MCF 10A (cell line): ENCODE results near the gene GPC3. TPM values are rescaled to one million over a fixed set of nuclear protein-coding genes. Genes with fewer than 3 reads are reported as not detected.

Experiments
- BruUV-seq: library from RNA; stranded (reverse); fragments of 400-500 nt; replicated peaks from 2 replicates; lab custom pipeline; 2021; lab: Mats Ljungman, UMichigan
- CTCF ChIA-PET: fragments of 300-600 bp; sonication (Branson Sonifier 250); formaldehyde crosslinking; extraction: SDS; loops from one replicate; lab custom pipeline; 2021; ENCODE audit warnings: antibody characterized with exemption, inconsistent platforms; lab: Yijun Ruan, JAX
- POLR2A ChIA-PET: fragments of 300-600, 350-650 bp; sonication (Branson Sonifier 250); formaldehyde crosslinking; extraction: SDS; loops from one replicate; lab custom pipeline; 2020; ENCODE audit warnings: antibody characterized with exemption, inconsistent platforms; lab: Yijun Ruan, JAX
- DNase-seq: peaks from one replicate; pipeline ENCODE4 v3.0.0-alpha.2; 2018; ENCODE audit not compliant: unreplicated experiment
- H3K27ac Mint-ChIP-seq: one replicate; pipeline ENCODE4 v1.8.0; 2022; ENCODE audit warnings: mild to moderate bottlenecking, low read depth, mixed read lengths; ENCODE audit not compliant: unreplicated experiment
- H3K27me3 Mint-ChIP-seq: one replicate; pipeline ENCODE4 v1.8.0; 2022; ENCODE audit warnings: mixed read lengths; ENCODE audit not compliant: insufficient read depth, unreplicated experiment
- H3K36me3 Mint-ChIP-seq: one replicate; pipeline ENCODE4 v1.8.0; 2022; ENCODE audit warnings: mild to moderate bottlenecking, moderate library complexity, mixed read lengths; ENCODE audit not compliant: insufficient read depth, unreplicated experiment
- H3K4me1 Mint-ChIP-seq: one replicate; pipeline ENCODE4 v1.8.0; 2022; ENCODE audit warnings: mixed read lengths; ENCODE audit not compliant: insufficient read depth, unreplicated experiment
- H3K4me3 Mint-ChIP-seq: one replicate; pipeline ENCODE4 v1.8.0; 2022; ENCODE audit warnings: mild to moderate bottlenecking, moderate library complexity, mixed read lengths; ENCODE audit not compliant: unreplicated experiment
- H3K9me3 Mint-ChIP-seq: one replicate; pipeline ENCODE4 v1.8.0; 2022; ENCODE audit warnings: mixed read lengths; ENCODE audit not compliant: unreplicated experiment
- intact Hi-C: fragments of 100-400 bp; cut with micrococcal nuclease; formaldehyde crosslinking; loops from 2 replicates; pipeline ENCODE4 v1.14.1; 2022
- total RNA-seq: library from RNA; stranded (reverse); gene quantifications from 2 replicates; pipeline ENCODE4 v1.2.3, GENCODE V29; 2022
- TF ChIP-seq, protein P1 (sequence below): fragments of 200-600 bp; IDR thresholded peaks from one replicate; pipeline ENCODE4 v1.8.0; 2022; ENCODE audit warnings: antibody characterized with exemption, mild to moderate bottlenecking; ENCODE audit not compliant: unreplicated experiment

Gene GPC3
- total RNA-seq, 1 experiment from 2014 or later = 0.37 TPM

DNA sequence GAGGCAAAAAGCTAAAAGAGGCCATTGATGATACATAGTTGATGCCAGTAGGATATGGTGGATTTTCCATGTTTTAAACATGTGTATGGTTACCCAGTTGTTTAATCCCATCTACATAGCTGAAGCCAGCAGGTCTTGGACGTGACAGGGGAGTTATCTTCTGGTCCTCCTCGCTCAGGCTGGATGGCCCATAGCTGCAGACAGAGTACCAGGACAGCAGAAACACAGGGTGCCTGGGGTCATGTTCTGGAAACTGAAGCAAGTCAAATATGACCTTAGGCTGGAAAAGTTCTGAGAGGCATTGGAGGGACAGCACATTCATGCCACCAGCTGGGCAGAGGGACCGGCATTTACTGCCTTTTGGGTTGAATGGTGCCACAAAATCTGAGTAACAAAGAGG lies 452.1 kb downstream of the GPC3 start:
- peaks cover 47% of the 10 kb centered on the region for H3K27me3 Mint-ChIP-seq
- BruUV-seq = no TSS peak
- intact Hi-C loops = no loop called here
- H3K27ac Mint-ChIP-seq = no peak overlapping the region
- POLR2A ChIA-PET = no interaction called here
- no peaks in the 10 kb centered on the region for H3K36me3 Mint-ChIP-seq
- TF ChIP-seq, protein P1, sequence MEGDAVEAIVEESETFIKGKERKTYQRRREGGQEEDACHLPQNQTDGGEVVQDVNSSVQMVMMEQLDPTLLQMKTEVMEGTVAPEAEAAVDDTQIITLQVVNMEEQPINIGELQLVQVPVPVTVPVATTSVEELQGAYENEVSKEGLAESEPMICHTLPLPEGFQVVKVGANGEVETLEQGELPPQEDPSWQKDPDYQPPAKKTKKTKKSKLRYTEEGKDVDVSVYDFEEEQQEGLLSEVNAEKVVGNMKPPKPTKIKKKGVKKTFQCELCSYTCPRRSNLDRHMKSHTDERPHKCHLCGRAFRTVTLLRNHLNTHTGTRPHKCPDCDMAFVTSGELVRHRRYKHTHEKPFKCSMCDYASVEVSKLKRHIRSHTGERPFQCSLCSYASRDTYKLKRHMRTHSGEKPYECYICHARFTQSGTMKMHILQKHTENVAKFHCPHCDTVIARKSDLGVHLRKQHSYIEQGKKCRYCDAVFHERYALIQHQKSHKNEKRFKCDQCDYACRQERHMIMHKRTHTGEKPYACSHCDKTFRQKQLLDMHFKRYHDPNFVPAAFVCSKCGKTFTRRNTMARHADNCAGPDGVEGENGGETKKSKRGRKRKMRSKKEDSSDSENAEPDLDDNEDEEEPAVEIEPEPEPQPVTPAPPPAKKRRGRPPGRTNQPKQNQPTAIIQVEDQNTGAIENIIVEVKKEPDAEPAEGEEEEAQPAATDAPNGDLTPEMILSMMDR = no peak
- H3K4me1 Mint-ChIP-seq = no peaks in the 10 kb centered on the region
- CTCF ChIA-PET = no interaction called here
- no peak overlapping the region for H3K4me3 Mint-ChIP-seq
- DNase-seq = no peak
- no peaks in the 10 kb centered on the region for H3K9me3 Mint-ChIP-seq

DNA sequence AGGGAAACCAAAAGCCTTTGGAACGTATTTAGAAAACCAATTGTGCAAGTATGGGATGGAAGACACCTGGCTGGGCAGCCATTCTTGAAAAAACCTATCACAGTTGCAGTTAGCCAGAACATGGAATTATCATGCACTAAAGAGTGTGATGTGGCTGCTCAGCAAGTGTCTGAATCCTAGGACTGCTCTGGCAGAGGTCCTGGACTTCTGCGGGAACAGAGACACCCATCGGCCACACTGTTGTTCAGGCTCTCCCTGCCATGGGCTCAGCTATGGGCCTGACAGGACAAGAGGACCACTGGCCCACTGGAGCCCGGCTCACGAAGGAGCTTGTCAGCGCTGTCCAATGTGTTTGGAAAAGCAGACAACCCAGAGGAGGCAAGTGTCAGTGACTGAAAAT lies 454.4 kb downstream of the GPC3 start:
- H3K9me3 Mint-ChIP-seq = no peaks in the 10 kb centered on the region
- no peak overlapping the region for H3K27ac Mint-ChIP-seq
- ChIA-PET CTCF (interaction anchor here (0.6 kb wide), 2 partner anchors 740 to 866 kb away, joined by 3 read pairs; no protein-coding TSS in a partner anchor), POLR2A (no interaction called here)
- TF ChIP-seq, protein P1 = no peak
- no peaks in the 10 kb centered on the region for H3K36me3 Mint-ChIP-seq
- intact Hi-C loops = no loop called here
- peaks cover 37% of the 10 kb centered on the region for H3K27me3 Mint-ChIP-seq
- no peaks in the 10 kb centered on the region for H3K4me1 Mint-ChIP-seq
- DNase-seq = no peak
- BruUV-seq = no TSS peak
- H3K4me3 Mint-ChIP-seq = no peak overlapping the region

DNA sequence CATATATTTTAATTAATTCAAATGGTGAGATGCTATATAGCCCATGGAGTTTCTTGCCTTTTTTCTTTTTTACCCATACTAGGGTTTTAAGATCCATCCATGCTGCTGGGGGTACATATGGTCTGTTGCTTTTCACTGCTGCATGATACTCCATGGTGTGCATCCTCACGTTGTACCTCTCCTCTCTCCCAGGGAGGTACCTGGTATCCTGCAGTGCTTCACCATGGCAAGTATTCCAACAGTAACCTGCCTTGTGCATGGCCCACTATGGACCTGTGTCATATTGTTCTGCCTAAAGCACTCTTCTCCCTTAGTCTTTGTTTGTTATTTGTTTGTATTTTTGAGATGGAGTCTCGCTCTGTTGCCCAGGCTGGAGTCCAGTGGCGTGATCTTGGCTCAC lies 455.8 kb downstream of the GPC3 start:
- ChIA-PET POLR2A (no interaction called here), CTCF (no interaction called here)
- Mint-ChIP-seq H3K27me3 (peaks cover 30% of the 10 kb centered on the region), H3K4me1 (no peaks in the 10 kb centered on the region), H3K9me3 (no peaks in the 10 kb centered on the region), H3K36me3 (no peaks in the 10 kb centered on the region), H3K4me3 (no peak overlapping the region), H3K27ac (no peak overlapping the region)
- TF ChIP-seq, protein P1 = no peak
- DNase-seq = no peak
- intact Hi-C loops = no loop called here
- no TSS peak for BruUV-seq

DNA sequence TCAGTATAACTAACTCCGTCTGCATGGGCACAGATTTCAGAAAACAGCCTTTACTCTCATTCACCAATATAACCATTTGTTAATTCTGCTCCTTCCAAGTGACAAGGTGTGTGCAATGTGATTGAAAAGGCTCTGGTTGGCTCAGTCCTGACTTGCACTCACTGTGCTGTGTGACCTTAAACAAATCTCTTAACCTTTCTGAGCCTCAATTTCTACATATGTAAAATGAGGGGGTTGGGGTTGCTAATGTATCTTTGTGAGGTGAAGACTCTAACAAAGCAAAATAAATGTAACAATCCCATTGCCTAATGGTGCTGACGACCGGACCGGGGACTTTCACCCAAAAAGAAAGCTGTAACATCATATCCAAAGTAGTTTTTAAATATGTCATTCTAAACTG lies 457.6 kb downstream of the GPC3 start:
- TF ChIP-seq, protein P1 = no peak
- H3K9me3 Mint-ChIP-seq = no peaks in the 10 kb centered on the region
- ChIA-PET CTCF (no interaction called here), POLR2A (no interaction called here)
- no TSS peak for BruUV-seq
- H3K4me3 Mint-ChIP-seq = no peak overlapping the region
- no peak for DNase-seq
- H3K4me1 Mint-ChIP-seq = no peaks in the 10 kb centered on the region
- intact Hi-C loops = no loop called here
- peaks cover 20% of the 10 kb centered on the region for H3K27me3 Mint-ChIP-seq
- H3K27ac Mint-ChIP-seq = no peak overlapping the region
- no peaks in the 10 kb centered on the region for H3K36me3 Mint-ChIP-seq
